GM18519 (cell line): Measurements from ENCODE around the gene CCBE1.

ENCODE experiments used
- ATAC-seq: cut with Tn5 transposase; IDR thresholded peaks from one replicate; pipeline ENCODE4 v1.9.1; 2021; ENCODE audit warnings: mild to moderate bottlenecking, moderate library complexity; ENCODE audit not compliant: unreplicated experiment, low FRiP score

Gene CCBE1

GRCh38 chr18:59428018-59428417 is 269.2 kb downstream of the CCBE1 start:
- no peak for ATAC-seq

DNA sequence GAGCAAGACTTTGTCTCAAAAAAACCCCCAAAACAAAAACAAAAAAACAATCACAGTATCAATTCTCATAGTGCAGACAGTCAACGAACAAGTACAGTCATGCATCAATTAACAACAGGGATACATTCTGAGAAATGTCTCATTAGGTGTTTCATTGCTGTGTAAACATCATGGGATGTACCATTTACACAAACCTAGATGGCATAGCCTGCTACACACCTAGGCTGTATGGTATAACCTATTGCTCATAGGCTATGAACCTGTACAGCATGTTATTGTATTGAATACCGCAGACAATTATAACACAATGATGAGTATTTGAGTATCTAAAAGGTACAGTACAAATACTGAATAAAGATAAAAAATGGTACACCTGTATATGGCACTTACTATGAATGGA is 270.4 kb downstream of the CCBE1 start:
- ATAC-seq = no peak

GRCh38 chr18:59423259-59423658 is 274.0 kb downstream of the CCBE1 start:
- ATAC-seq = no peak

GRCh38 chr18:59420244-59420643 is 277.0 kb downstream of the CCBE1 start:
- no peak for ATAC-seq

DNA sequence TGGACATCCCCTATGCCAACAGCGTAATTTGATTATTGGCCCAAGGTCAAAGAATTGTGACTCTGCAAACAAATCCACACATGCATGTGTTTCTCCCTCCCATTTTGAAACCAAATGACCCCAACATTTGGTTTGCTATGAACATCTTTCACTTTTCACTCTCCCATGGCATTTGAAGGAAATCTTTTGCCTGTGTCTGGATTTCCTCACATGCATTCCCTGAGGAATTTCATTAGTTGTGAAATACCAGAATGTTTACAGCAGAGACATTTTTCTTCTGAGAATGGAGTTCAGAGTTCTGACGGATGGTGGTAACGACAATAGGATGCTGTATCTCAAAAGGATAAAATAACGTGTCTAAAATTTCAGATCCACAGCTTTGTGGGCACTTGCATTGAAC is 277.8 kb downstream of the CCBE1 start:
- no peak for ATAC-seq

- ATAC-seq = no peak
Observed at GRCh38 chr18:59416818-59417217, 280.4 kb downstream of the CCBE1 start.

DNA sequence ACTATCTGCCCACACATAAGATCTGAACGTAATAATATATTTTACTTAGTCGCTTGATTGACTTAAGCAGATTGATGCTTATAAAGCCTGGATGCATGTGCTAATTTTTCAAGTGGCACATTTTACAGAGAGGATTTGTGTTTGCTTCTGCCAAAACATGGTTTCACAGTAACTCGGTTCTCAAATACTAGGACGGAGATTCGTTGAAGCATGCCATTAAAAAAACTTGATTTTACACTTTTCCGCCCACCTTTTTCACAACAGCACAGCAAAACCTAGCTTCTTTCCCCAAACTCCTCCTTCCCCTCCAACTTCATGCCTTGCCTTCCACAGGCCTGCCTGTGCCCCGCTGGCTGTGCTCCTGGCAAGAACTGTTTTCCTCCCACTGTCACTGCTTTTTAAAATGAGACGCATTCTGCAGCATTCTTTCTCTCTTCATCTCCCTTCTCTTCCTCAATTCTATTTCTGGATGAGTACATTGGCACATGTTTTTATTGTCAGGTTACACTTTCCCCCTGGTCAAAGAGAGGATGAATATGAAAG is 283.0 kb downstream of the CCBE1 start:
- ATAC-seq = no peak

DNA sequence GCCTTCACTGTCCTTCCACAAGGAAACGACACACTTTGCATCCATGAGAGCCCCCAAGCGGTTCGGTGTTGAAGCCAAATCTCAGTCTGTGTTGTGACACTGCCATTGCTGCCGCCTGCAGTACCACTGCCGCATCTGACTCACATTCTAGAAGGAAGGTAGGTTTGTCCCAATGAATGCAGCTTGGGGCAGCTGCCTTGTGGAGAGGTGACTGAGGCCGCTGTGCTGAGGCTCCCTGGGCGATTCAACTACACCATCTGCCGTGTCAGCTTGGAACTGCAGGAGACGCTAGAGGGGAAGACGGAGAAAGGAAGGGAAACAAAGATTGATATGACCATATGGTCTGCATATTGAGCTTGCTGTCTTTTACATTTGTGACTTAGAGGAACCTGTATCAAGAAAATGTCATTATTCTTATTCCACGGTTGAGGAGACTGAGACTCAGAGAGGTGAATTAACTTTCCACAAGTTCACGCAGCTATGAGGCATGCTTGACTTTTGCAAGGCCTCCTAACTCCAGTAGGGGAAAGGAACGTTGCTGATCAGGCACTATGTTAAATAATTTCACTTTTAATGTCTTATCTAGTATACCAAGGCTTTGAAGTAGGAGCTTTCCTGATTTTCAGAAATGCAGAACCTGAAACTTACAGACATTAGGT is 294.7 kb downstream of the CCBE1 start:
- ATAC-seq = peak; percentile 100

GRCh38 chr18:59400407-59400806 is 296.8 kb downstream of the CCBE1 start:
- ATAC-seq = no peak

- ATAC-seq = no peak
Observed at GRCh38 chr18:59395226-59396175, 301.7 kb downstream of the CCBE1 start.

DNA sequence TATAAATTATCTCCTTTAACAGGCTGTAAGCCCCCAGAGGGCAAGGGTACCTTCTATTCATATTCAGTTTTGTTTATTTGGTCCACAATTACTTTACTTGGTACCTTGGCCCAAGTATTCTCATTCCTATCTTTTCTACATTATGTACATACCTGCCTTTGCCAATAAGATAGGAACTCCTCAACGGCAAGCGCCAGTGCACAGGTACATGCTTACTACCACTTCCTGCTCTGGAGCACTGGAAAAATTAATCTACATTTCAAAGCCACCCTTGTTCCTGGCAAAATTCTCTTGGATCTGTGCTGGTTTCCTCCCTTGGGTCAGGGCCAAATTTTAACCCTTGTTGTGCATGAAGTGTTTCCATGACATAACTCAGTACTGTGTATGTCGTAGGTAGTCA is 303.8 kb downstream of the CCBE1 start:
- no peak for ATAC-seq

GRCh38 chr18:59388817-59389216 is 308.4 kb downstream of the CCBE1 start:
- ATAC-seq = no peak

DNA sequence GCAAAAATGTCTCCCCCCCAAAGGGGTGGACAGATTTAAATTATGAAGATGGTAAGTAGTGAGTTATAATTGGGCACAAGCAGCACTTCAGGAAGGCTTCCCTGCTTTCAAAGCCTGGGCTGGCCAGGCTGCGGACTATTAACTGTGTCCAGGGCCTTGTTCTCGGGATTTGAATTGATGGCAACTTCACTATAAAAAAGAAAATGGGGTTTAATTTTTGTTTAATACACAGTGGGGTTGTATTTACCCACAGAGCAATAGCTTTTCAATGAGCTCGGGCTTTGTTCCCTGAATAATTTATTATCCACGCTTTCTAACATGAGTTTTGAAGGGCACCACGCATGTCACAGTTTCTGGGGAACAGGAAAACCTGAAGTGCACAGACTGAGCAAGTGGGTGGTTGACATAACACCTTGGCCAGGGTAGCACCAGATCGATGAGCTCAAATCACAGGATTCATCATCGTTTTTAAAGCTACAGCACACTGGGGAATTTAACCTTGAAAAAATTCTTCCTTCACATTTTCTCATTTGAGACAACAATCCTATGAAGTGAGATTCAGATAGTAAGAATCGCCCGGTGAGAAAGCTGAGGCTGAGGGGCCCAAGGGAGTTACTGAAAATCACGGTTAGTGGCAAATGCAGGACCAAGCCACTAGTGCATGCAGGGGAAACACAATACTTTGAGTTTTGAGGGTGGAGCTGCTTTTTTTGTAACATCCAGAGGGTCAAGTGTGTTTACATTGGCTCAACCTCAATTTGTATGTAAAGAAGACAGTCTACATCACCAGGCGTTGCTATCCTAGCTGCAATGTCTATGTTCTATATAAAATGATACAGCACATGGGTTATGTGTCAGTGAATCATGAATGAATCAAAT is 309.3 kb downstream of the CCBE1 start:
- no peak for ATAC-seq

- no peak for ATAC-seq
Observed at GRCh38 chr18:59386909-59387686, 310.1 kb downstream of the CCBE1 start.

- no peak for ATAC-seq
Observed at GRCh38 chr18:59385191-59385590, 312.0 kb downstream of the CCBE1 start.

DNA sequence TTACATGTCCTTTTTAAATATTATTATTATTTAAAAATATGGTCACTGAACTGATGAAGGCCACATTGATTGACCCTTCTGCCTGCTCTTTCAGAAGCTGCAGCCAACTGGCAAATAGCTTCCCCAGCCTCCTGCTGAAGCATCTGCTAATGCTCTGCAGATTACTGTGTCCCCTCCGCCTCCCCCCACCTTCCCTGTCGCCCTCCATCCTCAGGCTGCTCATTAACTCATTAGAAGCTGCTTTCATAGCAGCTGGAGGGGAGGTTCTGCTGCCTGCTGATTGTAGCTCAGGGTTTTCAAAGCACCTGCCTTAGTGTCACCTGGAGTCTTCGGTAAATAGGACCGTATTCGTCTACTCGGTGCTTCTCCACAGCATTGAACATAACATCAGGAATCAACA is 313.4 kb downstream of the CCBE1 start:
- no peak for ATAC-seq

DNA sequence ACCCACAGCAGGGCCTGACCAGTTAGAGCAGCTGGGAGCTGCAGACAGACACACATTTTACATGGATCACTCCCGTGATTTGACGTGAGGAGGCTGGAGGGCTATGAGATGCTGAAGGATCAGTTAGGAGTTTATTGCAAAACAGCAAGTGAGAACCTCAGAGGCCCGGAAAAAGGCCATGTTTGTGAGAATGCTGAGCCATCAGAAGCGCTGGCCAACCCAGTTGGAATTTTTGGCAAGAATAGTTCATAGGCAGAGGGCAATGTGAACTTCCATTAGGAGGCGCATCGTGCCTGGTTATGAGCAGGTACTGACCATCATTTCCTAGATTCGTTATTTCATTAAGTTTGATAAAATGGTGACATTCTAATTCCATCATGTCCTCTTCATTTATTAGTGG is 314.8 kb downstream of the CCBE1 start:
- no peak for ATAC-seq

DNA sequence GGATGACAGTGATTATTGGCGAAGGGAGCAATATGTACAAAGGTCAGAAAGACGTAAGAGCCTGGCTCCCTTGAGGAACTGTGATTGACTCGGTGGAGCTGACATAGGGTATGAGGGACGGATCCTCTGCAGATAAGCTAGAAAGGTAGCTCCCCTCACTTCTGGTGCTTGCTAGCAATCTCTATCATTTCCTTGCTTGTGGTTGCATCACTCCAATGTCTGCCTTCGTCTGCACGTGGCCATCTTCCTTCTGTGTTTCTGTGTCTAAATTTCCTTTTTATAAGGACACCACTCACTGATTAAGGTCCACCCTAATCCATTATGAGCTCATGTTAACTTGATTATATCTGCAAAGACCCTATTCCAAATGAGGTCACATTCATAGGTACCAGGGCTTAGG is 315.3 kb downstream of the CCBE1 start:
- ATAC-seq = no peak
